GM19023 (cell line): ENCODE data around the gene ENPP7.
"Not testable (repeated sequence)": the region's sequence is repeated elsewhere in the genome, so short reads cannot be mapped to it uniquely, and the experiment has no call there.

Source experiments
- ATAC-seq: cut with Tn5 transposase; IDR thresholded peaks from one replicate; pipeline ENCODE4 v1.9.1; 2021; ENCODE audit warnings: mild to moderate bottlenecking, moderate library complexity; ENCODE audit not compliant: unreplicated experiment

ENPP7 gene

GRCh38 chr17:79748295-79749099 lies 17.8 kb downstream of the ENPP7 start:
- ATAC-seq: no peak

GRCh38 chr17:79749156-79749815 lies 18.5 kb downstream of the ENPP7 start:
- ATAC-seq: no peak

- no peak for ATAC-seq
These were observed 19.2 kb downstream of the ENPP7 start for GRCh38 chr17:79749958-79750357.

DNA sequence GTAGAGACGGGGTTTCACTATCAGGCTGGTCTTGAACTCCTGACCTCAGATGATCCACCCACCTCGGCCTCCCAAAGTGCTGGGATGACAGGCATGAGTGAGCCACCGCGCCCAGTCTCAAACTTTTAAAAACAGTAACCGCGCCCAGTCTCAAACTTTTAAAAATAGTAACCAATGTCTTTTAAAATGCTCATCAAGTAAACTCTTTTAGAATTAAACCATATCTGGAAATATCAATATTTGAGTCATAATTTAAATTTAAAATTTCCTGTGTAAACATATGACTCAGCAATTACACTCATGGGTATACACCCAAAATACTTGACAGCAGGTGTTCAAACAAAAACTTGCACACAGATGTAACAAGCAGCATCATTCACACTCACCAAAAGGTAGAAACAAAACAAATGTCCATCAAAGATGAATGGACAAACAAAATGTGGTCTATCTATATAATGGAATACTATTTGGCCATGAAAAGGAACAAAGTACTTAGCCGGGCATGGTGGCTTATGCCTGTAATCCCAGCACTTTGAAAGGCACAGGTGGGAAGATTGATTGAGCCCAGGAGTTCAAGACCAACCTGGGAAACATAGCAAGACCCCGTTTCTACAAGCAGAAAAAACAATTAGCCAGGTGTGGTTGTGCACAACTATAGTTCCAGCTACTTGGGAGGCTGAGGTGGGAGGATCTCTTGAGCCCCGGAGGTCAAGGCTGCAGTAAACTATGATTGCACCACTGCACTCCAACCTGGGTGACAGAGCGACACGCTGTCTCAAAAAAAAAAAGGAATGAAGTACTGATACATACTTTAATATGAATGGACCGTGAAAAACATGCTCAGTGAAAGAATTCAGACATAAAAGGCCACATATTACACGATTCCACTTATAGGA lies 20.2 kb downstream of the ENPP7 start:
- no peak for ATAC-seq

DNA sequence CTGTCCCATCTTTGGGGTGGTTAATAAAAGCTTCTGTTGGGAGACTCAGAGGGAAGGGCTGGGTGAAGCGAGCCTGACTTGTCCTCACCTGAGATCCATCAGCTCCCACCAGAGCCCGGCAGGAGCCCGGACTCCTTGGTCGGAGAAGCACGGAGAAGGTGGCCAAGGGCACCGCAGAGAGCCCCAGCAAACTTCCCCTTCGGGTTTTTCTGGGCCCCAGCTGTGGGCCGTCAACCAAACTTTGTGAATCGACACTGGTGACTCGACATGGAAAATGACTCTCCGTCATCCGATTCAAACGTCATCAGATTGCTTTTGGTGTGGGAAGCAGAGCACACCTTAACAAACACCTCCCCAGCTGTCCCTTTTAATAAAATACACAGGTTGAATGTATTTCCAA lies 21.4 kb downstream of the ENPP7 start:
- no peak for ATAC-seq

DNA sequence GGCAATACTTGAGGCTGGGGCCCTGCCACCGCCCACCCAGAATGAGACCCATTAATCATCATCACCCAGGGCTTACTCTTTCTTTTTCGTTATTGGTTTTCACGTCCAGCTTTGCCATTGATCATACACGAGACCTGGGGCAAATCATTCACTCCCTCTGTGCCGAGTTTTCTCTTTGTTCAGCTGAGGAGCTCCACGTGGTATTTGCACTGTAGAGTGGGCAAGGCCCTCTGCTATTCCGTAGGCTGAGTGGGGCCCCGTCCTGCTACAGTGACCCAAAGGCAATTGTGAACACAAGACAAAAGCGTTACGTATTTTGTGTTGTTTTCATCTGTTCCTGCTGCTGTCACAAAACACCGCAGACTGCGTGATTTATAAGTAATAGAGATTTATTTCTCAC lies 23.6 kb downstream of the ENPP7 start:
- ATAC-seq: no peak

DNA sequence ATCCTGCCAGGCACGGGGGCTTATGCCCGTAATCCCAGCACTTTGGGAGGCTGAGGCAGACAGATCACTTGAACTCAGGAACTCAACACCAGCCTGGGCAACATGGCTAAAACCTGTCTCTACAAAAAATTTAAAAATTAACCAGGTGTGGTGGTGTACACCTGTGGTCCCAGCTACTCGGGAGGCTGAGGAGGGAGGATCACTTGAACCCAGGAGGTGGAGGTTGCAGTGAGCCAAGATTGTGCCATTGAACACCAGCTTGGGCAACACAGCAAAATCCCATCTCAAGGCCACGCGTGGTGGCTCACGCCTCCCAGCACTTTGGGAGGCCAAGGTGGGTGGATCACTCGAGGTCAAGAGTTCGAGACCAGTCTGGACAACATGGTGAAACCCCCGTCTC lies 24.2 kb downstream of the ENPP7 start:
- not testable (repeated sequence) for ATAC-seq

- ATAC-seq: no peak
These were observed 24.8 kb downstream of the ENPP7 start for GRCh38 chr17:79755591-79755990.

GRCh38 chr17:79757140-79757745 lies 26.5 kb downstream of the ENPP7 start:
- no peak for ATAC-seq

DNA sequence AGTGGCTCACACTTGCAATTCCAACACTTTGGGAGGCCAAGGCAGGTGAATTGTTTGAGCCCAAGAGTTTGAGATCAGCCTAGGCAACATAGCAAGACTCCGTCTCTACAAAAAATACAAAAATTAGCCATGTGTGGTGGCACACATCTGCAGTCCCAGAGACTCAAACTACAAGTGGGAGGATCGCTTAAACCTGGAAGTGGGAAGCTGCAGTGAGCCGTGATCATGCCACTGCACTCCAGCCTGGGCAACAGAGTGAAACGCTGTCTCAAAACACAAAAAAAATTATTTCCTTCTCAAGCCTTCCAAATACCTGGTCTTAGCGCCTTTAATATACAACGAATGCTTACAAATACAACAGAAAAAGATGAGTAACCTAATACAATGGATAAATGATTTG lies 27.5 kb downstream of the ENPP7 start:
- no peak for ATAC-seq

- ATAC-seq: no peak
These were observed 29.6 kb downstream of the ENPP7 start for GRCh38 chr17:79760197-79760906.

- no peak for ATAC-seq
These were observed 31.3 kb downstream of the ENPP7 start for GRCh38 chr17:79761894-79762589.

GRCh38 chr17:79765708-79766107 lies 35.0 kb downstream of the ENPP7 start:
- ATAC-seq: no peak

DNA sequence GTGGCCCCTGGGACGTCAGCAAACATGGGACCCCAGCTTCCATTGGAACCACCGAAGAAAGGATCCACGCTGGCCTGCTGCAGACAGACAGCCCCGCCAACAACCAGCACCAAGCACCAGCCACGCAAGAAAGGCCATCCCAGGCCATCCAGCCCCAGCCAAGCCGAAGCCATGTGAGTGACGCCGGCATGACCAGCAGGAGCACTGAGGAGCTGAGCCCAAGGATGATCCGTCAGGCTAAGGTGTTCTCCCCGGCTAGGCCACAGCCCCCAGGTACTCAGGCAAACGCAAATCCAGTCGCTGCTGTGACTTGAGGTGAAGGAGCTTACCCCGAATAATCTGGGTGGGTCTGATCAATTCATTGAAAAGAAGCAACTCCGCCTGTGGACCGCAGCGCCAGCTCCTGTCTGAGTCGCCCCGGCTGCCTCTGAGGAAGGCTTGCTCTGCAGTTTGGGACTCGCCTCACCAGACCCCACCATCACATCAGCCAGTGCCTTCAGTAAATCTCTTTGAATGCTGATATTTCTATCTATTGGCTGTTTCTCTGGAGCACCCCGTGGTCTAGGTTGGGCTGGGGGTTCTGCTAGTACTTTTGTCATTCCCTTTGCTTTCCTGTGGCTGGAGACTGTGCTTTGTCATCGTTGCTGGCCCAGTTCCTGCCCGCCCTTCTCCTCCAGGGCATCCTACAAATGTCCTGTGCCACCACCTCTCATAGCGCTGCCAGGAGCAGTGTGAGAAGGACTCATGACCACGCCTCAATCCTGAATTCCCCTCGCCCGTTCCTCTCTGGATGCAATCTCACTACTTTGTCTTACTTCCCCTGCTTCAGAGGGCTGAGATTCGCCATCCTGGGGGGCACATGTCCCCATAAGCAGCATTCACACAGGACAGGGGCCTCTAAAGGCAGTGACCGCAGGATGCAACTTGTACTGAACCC lies 39.1 kb downstream of the ENPP7 start:
- ATAC-seq: no peak

DNA sequence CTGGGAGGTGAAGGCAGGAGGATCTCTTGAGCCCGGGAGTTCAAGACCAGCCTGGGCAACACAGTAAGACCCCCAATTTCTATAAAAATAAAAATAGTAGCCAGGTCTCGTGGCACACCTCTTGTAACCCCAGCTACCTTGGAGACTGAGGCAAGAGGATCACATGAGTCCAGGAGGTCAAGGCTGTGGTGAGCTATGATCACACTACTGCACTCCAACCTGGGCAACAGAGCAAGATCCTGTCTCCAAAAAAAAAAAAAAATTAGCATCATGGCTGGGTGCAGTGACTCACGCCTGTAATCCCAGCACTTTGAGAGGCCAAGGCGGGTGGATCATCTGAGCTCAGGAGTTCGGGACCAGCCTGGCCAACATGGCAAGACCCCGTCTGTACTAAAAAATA lies 40.5 kb downstream of the ENPP7 start:
- no peak for ATAC-seq

DNA sequence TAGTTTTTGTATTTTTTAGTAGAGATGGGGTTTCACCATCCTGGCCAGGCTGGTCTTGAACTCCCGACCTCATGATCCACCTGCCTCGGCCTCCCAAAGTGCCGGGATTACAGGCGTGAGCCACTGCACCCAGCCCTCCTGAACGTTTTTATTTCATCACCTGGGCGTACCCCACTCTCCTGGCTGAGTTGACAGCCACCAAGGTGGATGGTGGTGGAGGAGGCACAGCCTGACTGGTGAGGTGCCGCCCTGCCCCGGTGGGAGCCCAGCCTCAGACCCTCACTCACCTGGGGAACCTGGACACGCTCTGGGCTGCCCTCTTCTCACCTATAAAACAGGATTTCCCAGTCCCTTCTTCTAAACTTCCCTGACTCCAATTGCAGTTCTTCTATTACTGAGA lies 42.0 kb downstream of the ENPP7 start:
- not testable (repeated sequence) for ATAC-seq

DNA sequence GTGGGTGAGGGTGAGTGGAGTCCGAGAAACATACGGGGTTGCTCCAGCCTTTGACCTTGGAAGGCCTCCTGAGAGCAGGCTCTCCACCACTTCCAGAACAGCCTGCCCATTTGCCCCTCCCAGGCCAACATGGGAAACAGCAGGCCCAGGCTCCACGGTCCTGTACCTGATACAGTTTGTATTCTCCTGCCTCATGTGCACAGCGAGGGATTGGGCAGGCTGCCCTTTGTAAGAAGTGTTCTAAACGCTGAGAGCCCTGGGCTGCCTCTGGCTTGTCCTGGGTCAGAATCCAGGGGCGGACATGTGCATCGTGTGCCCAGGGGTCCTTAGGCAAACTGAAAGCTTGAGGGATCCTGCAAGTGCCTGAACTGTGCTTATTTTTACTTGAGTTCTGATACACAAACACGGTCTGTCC lies 43.8 kb downstream of the ENPP7 start:
- ATAC-seq: no peak

DNA sequence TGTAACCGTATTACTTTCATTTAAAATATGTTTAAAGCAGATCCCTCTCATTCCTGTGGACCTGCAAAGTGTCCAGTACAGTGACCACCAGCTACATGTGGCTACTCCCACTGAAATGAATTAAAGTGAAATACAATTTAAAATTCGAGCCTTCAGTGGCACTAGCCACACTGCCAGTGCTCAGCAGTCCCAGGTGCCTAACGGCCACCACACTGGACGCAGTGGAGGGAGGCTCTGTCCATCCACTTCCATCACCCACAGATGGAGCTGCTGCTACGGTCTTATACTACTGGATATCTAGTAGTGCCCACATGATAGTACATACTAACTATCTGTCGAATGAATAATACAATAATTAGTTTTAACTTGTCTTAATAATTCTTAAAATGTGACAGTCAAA lies 44.9 kb downstream of the ENPP7 start:
- no peak for ATAC-seq
